ENCODE results near the gene PEX14. TPM values are rescaled to one million over a fixed set of nuclear protein-coding genes. Genes with fewer than 3 reads are reported as not detected.

PEX14 gene
- total RNA-seq, 1 donor = 17.3 TPM

DNA sequence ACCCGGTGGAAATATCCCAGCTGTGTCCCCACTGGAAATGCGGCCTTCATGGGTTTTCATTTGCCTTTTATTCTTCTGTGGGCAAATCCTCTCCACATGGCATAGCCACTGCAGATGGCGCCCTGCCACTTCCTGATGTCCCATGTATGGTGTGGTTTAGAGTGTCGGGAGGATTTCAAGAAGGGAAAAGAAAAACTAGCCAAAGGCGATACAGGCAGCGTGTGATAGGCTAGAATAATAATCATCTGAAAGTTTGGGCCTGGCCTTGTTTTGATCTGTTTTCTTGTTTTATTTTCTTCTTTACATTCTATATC, 123.6 kb downstream of the PEX14 start:
- H3K4me3 ChIP-seq (ENCODE audit: low read depth, low read length) = no peak overlapping the region
- no peak for DNase-seq (ENCODE audit: low read depth)
- TF ChIP-seq, protein P1, sequence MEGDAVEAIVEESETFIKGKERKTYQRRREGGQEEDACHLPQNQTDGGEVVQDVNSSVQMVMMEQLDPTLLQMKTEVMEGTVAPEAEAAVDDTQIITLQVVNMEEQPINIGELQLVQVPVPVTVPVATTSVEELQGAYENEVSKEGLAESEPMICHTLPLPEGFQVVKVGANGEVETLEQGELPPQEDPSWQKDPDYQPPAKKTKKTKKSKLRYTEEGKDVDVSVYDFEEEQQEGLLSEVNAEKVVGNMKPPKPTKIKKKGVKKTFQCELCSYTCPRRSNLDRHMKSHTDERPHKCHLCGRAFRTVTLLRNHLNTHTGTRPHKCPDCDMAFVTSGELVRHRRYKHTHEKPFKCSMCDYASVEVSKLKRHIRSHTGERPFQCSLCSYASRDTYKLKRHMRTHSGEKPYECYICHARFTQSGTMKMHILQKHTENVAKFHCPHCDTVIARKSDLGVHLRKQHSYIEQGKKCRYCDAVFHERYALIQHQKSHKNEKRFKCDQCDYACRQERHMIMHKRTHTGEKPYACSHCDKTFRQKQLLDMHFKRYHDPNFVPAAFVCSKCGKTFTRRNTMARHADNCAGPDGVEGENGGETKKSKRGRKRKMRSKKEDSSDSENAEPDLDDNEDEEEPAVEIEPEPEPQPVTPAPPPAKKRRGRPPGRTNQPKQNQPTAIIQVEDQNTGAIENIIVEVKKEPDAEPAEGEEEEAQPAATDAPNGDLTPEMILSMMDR (IDR thresholded peaks at IDR 0.05; ENCODE audit: insufficient read depth, low read depth, low read length) = no peak

DNA sequence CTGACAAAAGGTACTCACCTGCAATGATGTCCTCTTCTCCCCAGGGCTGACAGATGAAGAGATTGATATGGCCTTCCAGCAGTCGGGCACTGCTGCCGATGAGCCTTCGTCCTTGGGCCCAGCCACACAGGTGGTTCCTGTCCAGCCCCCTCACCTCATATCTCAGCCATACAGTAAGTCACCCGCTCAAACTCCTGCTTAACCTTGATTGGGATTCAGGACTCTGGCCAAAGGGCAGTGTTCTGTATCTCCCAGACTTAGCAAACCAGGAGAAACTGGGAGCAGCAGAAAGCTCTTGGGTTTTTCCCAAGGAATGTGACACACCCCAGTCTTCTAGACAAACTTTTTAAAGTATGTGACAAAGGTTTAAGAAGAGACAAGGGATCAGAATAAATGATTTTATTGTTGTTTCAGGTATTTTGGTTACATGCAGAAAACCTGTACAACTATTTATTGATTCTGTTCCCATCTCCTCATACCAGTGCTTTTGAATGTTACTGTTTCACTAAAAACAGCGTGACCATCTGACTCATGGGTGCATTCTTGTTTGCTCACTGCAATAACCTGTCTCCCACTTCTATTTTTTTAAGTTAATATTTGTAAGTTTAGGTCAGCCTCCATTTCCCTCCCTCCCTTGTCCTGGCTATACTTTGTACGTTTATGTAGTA, 124.6 kb downstream of the PEX14 start:
- DNase-seq (ENCODE audit: low read depth) = peak; percentile 42
- TF ChIP-seq, protein P1 (IDR thresholded peaks at IDR 0.05; ENCODE audit: insufficient read depth, low read depth, low read length) = no peak
- H3K4me3 ChIP-seq (ENCODE audit: low read depth, low read length) = no peak overlapping the region

DNA sequence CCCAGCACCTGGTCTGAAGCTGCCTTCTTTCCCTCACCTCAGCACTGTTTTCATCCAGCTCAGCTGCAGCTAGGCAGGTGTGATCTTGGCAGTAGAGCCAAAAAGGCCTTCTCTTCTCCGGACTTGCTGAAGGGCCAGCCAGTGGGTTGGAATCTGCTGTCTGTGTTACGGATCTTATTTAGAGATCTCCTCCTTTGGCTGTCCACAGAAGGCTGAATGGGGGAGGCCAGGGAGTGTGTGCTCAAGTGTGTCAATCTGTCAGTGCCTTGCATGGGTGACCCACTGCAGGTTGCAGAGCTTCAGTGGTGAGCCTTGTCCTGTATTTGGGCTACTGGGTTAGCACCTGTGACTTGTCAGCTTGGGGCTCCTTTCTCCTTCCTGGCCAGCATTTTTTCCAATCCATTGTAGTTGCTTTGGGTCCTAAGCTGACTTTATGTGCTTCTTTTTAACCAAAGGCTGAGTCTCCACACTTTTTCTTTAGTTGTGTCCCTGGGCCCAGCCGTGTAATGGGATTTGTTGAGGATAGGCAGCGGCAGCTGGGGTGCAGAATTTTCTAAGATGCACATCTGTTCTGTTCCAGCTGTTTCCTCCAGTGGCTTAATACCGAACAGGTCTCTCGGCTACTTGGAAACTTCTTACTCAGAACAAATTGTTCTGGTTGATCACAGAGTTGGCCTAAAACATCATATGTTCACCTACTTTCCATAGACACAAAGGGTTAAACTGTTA, 126.8 kb downstream of the PEX14 start:
- DNase-seq (ENCODE audit: low read depth) = no peak
- no peak overlapping the region for H3K4me3 ChIP-seq (ENCODE audit: low read depth, low read length)
- TF ChIP-seq, protein P1 (IDR thresholded peaks at IDR 0.05; ENCODE audit: insufficient read depth, low read depth, low read length) = no peak

DNA sequence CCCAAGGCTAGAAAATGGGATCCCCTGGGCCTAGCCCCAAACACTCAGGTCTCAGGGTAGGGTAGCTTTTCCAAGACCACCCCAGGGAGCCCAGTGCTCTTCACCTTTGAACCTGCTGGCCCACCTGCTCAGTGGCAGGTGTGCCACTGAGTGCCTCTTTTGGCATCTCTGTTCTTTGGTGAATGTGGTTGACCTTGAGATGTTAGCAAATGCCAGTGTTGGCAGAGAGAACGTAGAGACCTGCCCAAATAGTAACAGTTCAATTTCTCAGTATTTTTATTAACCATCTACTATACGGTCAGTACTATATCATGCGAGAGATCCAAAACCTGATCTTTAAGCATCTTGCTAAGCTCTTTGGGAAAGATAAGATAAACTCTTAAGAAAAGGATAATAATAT, 128.2 kb downstream of the PEX14 start:
- DNase-seq (ENCODE audit: low read depth) = no peak
- TF ChIP-seq, protein P1 (IDR thresholded peaks at IDR 0.05; ENCODE audit: insufficient read depth, low read depth, low read length) = no peak
- no peak overlapping the region for H3K4me3 ChIP-seq (ENCODE audit: low read depth, low read length)

DNA sequence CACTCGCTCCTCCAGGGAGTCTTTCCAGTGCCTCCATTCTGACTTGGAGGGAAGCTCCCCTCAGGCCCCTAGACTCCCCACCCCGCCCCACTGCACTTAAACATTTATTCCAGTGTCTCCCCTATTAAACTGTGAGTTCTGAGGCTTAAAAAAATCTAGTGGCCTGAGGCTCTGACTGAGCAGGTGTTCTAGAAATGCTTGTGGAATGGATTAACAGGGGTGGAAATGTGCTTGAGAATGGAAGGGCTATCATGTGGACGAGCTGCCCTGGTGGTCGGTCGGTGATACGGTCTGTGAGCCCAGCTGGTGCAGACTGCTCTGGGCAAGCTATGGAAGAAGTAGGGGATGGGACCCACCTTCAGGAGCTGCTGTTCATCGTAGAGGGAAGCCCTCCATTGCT, 130.2 kb downstream of the PEX14 start:
- no peak for DNase-seq (ENCODE audit: low read depth)
- no peak overlapping the region for H3K4me3 ChIP-seq (ENCODE audit: low read depth, low read length)
- TF ChIP-seq, protein P1 (IDR thresholded peaks at IDR 0.05; ENCODE audit: insufficient read depth, low read depth, low read length) = no peak

DNA sequence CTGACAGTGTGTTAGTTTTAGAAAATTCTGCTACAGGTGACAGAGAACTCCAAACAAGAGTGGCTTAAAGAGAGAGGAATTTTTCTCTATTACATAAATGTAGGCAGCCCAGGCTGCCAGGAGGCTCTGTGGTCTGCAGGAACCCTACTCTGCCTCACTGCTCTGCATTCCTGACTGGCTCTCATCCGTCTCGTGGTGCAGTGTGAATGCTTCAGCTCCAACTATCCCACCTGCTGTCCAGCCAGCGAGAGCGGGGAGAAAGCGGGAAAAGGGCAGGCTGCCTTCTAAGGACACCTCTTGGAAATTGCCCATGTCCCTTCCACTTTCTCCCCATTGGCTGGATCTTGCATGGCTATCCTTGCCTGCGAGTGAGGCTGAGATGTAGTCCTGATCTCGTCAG, 131.3 kb downstream of the PEX14 start:
- H3K4me3 ChIP-seq (ENCODE audit: low read depth, low read length) = no peak overlapping the region
- TF ChIP-seq, protein P1 (IDR thresholded peaks at IDR 0.05; ENCODE audit: insufficient read depth, low read depth, low read length) = no peak
- DNase-seq (ENCODE audit: low read depth) = no peak

Measured in fibroblast of villous mesenchyme (primary cell).